ENCODE results near the gene PRR18. TPM values are rescaled to one million over a fixed set of nuclear protein-coding genes. Genes with fewer than 3 reads are reported as not detected.
"Not testable (repeated sequence)": the region's sequence is repeated elsewhere in the genome, so short reads cannot be mapped to it uniquely, and the experiment has no call there.

Gene PRR18, protein sequence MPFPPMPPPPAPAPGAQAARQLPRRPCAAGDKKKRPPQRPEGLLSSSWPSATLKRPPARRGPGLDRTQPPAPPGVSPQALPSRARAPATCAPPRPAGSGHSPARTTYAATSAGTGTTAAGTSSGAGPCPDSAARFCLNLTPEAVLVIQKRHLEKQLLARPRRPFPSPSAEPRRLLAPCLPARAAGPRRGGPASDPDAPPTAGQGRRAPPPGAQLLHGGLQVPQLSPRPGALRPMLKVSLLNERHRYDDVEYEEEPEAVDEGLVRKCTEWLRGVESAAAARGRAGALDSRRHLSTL
- 3.2 TPM in 1 of 2 replicates, not detected in the other for total RNA-seq (2014; rRNA removed; shearing (Covaris generic))

DNA sequence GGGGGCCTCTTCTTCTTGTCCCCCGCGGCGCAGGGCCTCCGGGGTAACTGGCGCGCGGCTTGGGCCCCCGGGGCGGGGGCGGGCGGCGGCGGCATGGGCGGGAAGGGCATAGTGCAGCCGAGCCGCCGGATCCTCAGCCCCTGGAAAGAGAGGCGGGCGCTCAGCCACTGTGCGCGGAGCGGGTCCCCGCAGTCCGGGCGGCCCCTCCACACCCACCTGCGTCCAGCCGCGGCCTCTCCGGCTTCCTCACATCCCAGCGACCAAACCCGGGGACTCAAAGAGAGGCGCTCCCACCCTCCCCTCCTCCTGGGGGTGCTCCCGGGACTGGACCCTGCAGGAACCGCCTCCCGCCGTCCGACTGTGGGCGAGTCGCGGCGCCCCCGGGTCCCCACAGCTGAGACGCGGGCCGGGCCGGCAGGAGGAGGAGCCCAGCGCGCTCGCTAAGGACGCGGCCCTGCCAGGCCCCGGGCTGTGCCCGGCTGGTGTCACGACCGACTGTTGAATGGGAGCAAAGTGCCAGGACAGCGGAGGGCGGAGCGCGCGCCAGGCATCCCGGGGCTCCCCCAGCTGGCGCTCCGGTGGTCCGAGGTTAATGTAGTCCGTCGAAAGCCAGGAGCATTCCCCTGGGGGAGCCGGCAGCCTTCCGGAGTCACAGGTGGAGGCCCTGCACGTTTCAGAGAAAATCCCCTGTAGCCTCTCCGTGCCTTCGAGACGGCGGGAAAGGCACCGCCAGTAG is at the start of gene PRR18:
PRR18 (minus strand) TSS at position 360 of the 736 bp plus-strand sequence; CDS start at position 110, 250 bp downstream.
- peak; percentile 13 for DNase-seq (ENCODE audit: low read depth)

DNA sequence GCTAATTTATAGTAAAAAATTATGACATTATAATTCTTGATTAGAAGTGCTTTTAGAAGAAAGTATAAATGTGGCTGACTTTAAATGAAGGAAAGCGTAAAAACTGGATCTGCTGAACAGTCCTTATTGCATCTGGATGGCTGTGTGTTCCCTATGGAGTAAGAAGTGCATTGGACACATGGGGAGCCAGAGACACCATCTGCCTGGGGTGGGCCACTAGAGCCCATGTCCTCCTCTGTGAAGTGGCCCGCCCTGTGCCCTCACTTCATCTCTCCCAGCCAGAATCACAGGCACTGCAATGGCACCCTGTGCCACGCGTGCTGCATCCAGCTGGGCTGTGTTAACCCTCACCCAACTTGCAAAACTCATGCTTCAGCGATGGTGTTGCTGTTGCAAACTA is 47.4 kb upstream of the PRR18 start:
- DNase-seq (ENCODE audit: low read depth), result no peak

DNA sequence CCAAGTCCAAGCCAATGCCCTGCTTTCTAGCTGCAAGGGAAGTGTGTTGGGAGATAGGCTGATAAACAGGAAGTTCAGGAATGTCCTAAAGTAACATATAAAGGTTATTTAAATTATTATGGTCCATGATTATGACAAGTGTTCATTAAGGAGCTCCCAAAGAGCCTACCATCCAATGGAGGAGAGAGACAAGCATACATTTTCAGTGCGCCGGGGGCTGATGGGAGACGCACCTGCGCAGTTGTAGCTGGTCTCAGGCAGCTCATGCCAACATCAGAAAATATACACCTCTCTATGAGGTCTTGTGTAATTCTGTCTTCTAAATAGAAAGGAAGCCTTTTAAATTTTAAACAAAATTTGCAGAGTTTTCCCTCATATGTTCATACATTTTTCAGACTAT is 46.8 kb upstream of the PRR18 start:
- no peak for DNase-seq (ENCODE audit: low read depth)

DNA sequence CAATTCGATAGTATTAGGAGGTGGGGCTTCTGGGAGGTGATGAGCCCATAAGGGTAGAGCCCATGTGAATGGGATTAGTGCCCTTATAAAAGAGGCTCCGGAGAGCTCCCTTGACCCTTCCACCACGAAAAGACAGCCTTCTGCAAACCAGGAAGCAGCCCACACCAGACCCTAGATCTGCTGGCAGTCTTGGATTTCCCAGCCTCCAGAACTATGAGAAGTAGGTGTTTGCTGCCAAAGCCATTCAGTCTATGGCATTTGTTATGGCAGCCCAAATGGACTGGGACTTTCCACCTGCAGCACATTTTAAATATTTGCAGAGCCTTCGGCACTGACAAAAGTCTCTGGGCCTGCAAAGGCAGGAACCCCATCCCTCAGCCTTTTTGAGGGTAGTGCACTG is 46.0 kb upstream of the PRR18 start:
- DNase-seq (ENCODE audit: low read depth), result no peak

DNA sequence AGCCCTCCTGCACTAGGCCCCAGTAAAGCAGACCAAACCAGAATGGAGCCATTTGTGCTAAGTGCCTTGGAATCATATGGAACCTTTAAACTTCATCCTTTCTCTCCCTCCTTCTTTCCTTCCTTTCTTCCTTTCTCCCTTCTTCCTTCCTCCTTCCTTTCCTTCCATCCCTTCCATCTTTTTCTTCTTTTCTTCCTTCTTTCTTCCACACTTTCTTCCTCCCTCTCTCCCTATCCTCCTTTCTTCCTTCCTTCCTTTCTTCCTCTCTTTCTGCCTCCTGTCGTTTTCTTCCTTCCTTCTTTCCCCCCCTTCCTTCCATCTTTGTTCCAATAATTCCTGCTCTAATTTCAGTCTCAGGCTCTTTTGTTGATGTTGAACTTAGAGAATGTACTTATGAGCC is 45.3 kb upstream of the PRR18 start:
- DNase-seq (ENCODE audit: low read depth), result no peak

DNA sequence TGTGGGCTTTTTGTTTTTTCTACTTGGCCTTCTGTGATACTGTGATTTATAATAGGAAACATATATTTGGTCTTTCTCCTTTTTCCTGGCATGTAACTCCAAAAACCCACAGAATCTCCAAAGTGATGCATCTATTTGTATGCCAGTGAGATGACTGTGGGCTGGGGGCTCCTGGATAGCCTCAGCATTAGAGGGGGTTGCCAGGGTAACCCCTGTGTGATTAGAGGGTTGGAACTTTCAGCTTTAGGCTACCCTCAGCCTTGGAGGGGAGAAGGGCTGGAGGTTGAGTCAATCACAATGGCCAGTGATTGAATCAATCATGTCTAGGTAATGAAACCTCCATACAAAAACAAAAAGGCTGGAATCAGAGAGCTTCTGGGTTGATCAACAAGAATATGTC is 44.7 kb upstream of the PRR18 start:
- no peak for DNase-seq (ENCODE audit: low read depth)

DNA sequence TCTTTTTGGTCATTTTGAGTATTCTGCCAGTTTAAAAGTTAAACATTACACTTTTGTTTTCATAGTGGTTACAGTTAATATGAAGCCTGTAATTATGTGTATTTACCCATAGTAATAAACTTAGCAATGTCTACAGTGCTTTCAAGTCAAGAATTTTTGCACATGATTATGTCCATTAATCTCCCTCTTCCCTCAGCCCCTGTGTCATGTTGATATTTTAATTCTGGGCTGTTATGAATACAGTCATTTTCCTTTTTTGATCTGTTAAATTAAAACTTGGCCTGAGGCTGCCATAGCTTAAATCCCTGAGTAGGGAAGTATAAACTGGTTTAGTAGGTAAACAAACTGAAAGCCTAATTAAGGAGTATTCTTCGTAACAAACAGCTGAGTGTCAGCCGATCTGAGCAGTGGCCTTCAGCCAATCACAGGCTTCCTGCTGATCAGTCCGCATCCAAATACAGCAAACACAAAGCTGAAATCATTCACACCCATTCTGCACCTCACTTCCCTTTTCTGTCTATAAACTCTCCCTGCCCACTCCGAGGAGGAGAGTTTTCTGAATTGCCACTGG is 43.6 kb upstream of the PRR18 start:
- no peak for DNase-seq (ENCODE audit: low read depth)

DNA sequence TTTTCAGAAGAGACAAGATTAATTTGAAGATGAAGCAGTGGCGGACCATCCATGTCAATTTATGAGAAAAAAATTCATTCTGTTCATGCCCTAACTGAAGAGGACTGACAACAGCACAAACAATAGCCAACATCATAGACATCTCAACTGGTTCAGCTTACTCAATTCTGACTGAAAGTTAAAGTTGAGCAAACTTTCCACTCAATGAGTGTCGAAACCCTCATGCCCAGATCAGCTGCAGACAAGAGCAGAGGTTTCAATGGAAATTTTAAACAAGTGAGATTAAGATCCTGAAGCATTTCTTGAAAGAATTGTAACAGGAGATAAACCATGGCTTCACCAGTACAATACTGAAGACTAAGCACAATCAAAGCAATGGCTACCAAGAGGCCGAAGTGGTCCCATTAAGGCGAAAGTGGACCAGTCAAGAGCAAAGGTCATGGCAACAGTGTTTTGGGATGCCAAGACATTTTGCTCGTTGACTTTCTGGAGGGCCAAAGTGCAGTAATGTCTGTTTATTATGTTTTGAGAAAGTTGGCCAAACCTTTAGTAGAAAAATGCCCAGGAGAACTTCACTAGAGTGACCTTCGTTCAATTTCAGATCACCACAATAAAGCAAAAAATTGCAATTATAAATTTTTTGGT is 40.2 kb upstream of the PRR18 start:
- DNase-seq (ENCODE audit: low read depth), result no peak

DNA sequence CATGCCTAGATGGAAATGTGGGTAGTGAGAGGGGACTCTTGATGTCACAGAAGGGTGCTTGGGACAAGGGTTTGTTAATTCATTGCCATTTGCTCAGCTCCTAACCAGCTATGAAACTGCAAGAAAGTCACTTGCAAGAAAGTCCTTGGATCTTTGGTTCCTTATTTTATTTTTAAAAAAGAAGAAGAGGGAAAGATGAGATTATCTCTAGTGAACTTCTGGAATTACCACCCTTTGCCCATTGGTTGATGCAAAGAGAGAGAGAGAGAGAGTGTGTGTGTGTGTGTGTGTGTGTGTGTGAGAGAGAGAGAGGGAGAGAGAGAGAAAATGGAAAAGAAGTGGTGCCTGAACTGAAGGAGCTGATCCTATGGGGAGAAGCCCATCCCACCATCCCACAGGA is 38.8 kb upstream of the PRR18 start:
- no peak for DNase-seq (ENCODE audit: low read depth)

DNA sequence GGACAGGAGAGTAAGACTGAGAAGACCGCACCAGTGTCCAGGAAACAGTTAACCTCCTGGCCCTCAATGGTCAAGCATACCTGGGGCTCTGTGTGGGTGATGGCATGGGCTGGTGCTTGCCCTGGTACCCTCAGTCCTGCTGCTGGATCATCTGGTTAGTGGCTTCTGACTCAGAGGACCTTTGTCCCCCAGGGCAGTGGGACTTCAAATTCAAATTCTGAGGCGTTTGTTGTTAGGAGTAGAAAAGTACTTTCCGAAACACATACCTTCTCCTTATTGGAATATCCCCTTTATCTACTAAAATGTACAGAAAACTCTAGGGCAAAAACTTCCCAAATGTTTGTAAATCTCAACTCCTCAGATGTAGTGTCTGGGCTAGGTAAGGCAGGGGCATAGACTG is 38.3 kb upstream of the PRR18 start:
- DNase-seq (ENCODE audit: low read depth), result no peak

DNA sequence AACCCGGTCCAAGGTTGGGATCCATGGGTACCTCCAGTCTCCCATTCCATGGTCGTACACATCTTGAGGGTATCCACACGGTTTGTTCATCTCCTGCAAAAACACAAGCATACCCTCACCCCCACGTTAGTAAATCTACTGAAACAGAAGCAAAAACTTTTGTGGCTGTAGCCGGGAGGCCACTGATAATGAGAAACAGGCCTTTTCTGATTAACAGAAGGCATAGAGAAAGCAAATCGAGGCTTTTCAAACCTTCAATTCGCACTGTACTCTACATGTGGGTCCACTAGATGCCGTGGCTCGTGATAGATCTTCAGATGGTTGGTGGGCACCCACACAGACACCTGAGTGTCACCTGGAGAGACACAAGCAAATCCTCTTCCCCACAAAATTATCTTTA is 37.5 kb upstream of the PRR18 start:
- not testable (repeated sequence) for DNase-seq (ENCODE audit: low read depth)

DNA sequence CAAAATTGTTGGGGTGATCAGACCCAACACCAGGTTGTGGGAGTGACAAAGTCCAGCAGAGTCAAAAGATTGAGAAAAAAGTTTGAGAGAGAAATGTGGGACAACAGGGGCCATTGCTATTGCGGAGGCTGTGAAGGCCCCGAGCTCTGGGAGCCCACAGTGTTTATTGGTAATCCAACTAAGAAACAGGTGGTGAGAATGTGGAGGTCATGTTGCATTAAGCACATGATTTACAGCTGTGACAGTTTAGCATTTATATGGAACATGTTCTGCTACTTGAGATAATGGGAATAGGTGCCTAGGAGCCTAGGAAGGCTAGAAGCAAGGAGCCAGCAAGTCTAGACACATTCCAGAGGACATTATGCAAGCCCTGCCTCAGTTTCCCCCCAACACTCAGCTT is 36.7 kb upstream of the PRR18 start:
- not testable (repeated sequence) for DNase-seq (ENCODE audit: low read depth)

DNA sequence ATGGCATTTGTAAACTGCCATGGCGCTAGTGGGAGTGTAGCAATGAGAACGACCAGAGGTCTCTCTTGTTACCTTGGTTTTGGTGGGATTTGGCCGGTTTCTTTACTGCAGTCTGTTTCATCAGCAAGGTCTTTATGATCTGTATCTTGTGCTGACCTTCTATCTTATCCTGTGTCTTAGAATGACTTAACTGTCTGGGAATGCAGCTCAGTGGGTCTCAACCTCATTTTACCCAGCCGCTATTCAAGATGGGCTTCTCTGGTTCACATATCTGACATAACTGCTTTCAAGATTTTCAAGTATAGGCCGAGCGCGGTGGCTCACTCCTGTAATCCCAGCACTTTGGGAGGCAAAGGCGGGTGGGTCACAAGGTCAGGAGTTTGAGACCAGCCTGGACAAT is 36.0 kb upstream of the PRR18 start:
- DNase-seq (ENCODE audit: low read depth), result no peak

DNA sequence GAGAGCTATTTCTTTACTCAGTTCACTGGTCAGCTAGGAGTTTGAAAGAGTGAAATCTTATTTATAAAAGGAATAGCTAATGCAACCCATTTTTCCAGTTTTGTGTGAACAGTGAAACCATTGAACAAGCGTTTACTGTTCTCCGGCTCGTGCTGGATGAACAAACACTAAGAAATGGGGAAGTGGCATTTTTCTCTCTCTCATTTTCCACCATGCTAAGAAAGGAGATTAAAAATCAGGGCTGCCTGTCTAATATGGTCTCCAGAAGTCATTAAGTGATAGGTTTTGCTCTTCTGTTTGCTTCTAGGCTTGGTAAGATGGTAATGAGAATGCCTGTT is 34.9 kb upstream of the PRR18 start:
- no peak for DNase-seq (ENCODE audit: low read depth)

DNA sequence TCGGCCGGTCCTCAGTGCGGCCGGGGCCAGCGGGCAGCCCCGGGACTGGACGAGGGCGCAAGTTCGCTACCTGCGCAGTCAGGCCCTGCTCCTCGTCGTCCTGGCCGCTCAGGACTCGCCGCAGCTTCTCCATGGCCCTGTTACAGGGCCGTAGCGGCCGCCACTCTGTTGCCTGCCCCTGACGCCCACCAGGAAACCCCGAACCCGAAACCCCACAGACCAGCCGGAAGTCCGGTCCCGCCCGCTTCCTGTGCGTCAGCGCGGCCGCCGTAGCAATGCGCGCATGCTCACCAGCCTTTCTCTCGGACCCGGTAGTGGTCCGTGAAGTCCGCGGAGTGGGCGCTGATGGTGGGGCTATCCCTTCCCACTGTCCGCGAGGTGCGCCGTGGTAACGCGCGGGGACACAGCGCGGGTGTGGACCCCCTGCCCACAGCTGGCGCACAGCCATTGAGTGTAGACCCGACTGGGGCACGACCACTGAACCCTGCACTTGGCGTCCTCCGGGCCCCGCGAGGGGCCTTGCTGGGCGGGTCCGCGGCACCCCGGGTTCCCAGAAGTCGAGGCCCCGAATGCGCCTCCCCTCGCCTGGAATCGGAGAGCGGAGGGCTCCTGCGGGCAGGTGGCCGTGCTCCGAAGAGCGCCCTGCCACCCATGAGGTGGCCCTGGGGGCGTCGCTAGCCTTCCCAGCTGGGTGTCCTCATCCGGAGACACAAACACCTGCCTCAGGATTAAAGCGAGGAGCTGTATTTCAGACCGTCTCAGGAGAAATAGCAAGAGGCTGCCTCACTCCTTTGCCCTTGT is 34.4 kb upstream of the PRR18 start, which contains the start of gene SFT2D1:
SFT2D1 (minus strand) TSS at position 197 of the 801 bp plus-strand sequence; CDS start at position 133, 64 bp downstream.
- peak; percentile 82 for DNase-seq (ENCODE audit: low read depth)

DNA sequence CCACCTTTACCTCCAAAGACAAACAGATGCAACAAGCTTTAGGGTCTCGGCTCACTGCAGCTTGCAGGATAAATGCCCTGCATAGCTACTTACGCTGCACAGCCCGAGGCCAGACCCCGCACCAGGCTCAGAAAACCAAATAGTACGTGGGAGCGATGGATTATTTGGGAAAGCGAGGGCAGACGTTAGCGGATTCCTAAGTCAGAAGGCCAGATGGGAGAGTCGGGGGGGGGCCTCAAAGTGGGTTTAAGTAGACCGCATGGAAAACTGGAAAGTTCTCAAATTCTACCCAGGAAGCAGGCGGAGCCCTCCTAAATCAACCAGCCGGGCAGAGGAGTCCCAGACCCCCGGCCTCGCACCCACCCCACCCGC is 33.8 kb upstream of the PRR18 start:
- DNase-seq (ENCODE audit: low read depth), result no peak

DNA sequence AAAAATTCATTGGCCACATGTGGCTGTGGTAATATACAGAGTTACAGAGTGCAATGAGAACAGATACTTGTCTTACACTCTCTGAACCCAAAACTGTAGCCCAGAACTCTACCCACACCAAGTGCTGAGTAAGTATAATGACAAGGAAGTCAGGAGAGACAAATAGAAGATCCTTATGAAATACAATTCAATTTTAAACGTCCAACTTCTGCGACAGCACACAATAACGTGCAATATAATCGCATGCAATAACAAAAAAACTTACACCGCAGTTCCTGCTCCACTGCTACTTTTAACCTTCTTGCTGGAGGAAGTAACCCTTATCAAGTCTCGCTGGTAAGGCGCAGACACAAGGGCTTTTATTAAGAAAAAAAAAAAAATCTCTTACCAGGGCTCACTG is 33.3 kb upstream of the PRR18 start:
- no peak for DNase-seq (ENCODE audit: low read depth)

DNA sequence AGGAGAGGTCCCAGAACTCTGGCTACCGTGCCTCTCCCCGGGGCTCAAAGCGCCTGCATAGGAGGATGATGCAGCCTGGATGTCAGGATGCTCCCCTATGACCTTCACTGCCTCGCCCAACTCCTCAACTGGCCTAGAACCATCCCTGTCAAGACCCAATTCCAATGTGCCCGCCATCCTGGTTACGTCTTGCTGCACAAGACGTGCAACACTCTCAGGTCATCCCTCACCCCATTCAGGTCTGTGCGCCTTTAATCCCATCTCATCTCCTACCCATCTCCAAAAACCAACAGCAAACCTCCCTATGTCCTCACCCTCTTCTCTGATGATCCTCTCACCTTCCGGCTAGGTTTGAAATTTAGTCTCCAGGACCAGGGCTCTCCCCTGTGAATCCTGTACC is 30.7 kb upstream of the PRR18 start:
- DNase-seq (ENCODE audit: low read depth), result no peak

DNA sequence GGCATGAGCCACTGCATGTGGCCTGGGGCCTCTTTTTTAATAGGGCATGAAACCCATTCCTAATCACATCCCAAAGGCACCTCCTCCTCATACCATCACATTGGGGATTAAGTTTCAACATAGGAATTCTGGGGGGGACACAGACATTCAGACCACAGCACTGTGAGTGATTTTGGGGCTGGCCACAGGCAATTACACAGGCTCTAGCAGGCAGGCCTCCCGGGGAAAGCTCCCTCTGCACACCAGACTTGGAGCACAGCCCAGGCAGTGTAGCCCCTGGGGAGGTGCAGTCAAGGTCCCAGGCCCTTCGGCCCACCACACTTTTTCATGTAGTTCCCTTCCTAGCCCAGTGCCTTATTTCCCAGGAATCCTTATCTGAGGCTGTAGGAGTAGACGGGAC is 28.7 kb upstream of the PRR18 start:
- no peak for DNase-seq (ENCODE audit: low read depth)

DNA sequence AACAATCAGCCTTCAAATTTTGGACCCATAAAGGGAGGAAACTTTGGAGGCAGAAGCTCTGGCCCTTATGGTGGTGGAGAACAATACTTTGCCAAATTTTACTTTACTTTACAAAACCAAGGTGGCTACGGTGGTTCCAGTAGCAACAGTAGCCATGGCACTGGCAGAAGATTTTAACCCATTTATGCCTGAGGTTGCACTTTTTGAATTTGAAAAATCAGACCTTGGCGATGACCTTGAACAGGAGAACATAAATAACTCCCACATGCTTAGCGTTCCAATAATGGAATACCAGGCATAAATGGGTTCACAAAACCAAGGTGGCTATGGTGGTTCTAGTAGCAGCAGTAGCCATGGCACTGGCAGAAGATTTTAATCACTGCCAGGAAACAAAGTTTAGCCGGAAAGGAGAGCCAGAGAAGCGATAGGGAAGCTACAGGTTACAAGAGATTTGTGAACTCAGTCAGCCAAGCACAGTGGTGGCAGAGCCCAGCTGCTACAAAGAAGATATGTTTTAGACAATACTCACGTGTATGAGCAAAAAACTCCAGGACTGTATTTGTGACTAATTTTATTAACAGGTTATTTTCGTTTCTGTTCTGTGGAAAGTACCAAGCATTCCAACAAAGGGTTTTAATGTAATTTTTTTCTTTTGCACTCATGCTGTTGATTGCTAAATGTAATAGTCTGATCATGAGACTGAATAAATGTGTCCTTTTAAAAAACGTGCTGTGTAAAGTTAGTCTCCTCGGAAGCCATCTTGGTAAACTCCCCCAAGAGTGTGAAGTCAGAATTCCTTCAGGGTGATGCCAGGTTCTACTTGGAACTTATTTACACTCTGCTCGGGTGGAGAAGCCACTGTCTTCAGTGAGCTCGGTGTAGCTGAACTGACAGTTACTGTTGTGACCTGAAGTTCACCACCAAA is 27.4 kb upstream of the PRR18 start:
- DNase-seq (ENCODE audit: low read depth), result no peak

DNA sequence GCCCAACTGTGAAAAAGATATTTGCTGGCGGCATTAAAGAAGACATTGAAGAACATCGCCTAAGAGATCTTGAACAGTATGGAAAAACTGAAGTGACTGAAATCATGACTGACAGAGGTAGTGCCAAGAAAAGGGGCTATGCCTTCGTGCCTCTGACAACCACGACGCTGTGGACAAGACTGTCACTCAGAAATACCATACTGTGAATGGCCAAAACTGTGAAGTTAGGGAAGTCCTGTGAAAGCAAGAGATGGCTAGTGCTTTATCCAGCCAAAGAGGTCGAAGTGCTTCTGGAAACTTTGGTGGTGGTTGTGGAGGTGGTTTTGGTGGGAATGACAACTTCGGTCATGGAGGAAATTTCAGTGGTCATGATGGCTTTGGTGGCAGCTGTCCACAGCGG is 26.7 kb upstream of the PRR18 start:
- no peak for DNase-seq (ENCODE audit: low read depth)

All from Daoy (cell line).